COLO829 (cell line): ENCODE data around the gene PPP4R4.

Source experiments
- DNase-seq: peaks from one replicate; pipeline ENCODE4 v3.0.0; 2012; ENCODE audit warnings: low spot score

Gene PPP4R4, protein sequence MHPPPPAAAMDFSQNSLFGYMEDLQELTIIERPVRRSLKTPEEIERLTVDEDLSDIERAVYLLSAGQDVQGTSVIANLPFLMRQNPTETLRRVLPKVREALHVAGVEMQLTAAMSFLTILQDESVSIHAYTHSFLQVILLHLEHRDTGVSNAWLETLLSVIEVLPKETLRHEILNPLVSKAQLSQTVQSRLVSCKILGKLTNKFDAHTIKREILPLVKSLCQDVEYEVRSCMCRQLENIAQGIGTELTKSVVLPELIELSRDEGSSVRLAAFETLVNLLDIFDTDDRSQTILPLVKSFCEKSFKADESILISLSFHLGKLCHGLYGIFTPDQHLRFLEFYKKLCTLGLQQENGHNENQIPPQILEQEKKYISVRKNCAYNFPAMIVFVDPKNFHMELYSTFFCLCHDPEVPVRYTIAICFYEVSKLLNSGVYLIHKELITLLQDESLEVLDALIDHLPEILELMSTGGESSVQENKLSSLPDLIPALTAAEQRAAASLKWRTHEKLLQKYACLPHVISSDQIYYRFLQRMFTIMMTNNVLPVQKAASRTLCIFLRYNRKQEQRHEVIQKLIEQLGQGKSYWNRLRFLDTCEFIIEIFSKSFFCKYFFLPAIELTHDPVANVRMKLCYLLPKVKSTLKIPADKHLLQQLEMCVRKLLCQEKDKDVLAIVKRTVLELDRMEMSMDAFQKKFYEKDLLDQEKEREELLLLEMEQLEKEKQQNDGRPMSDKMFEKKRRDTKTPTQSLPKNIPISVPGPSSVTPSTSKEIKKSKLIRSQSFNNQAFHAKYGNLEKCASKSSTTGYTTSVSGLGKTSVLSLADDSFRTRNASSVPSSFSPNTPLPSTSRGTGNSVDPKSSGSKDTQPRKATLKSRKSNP

DNA sequence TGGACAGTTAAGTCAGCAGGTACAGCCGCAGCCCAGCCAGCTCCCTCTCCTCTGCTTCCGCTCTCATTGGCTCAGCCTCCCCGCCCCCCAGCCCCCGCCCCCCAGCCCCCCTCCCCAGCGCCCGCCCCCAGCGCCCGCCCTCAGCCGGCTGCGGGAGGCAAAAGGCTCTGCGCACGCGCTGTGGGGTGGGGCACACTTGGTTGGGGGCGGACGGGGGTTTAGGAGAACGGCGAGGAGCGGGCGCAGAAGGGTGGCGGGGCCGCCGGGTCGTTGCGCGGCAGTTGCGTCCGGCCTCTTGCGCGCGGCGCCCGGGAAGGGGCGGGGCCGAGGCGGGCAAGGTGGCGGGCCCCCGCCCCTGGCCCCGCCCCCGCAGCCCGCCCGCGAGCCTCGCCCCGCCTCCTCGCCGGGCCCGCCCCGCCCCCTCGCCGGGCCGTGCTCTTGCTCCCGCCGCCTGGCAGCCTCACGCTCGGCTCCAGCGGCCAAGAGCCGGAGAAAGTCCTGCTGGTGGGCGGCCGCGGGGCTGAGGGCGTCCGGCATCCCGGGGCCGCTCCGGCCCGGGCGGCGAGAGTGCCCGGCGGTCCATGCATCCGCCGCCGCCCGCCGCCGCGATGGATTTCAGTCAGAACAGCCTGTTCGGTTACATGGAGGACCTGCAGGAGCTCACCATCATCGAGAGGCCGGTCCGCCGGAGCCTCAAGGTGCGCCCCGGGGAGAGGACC lies at the start of gene PPP4R4:
Gene PPP4R4, plus strand, starts transcription at position 438 of the 719 bp plus-strand sequence. Its CDS starts 144 bp downstream, at position 582.
- peak; percentile 51 for DNase-seq

DNA sequence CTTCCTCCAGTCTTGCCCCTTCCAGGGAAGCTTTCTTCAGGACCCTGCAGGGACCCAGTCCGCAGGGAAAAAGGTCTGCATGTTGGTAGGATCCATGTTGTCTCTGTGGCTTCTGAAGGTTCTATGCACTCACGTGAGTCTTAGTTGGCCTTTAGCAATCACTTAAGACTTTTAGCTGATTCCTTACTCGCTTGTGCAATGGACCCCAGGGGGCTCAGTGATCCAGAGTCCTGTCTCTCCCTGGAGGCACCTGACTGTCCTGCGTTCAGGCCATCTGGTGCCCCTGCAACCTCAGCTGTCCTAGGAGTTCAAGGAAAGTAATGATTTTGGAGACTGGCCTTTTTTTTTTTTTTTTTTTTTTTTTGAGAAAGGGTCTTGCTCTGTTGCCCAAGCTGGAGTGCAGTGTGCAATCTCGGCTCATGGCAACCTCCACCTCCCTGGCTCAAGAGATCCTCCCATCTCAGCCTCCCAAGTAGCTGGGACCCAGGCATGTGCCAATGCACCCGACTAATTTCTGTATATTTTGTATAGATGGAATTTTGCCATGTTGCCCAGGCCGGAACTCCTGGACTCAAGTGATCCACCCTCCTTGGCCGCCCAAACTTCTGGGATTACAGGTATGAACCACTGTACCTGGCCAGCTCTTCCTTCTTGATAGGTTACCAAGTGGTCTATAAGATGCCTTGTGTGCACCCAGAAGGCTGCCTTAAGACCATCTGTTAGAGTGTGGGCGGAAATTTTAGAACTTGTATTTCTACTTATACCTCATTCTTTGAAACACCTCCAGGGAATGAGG lies 49.3 kb upstream of the PPP4R4 start:
- DNase-seq: no peak

DNA sequence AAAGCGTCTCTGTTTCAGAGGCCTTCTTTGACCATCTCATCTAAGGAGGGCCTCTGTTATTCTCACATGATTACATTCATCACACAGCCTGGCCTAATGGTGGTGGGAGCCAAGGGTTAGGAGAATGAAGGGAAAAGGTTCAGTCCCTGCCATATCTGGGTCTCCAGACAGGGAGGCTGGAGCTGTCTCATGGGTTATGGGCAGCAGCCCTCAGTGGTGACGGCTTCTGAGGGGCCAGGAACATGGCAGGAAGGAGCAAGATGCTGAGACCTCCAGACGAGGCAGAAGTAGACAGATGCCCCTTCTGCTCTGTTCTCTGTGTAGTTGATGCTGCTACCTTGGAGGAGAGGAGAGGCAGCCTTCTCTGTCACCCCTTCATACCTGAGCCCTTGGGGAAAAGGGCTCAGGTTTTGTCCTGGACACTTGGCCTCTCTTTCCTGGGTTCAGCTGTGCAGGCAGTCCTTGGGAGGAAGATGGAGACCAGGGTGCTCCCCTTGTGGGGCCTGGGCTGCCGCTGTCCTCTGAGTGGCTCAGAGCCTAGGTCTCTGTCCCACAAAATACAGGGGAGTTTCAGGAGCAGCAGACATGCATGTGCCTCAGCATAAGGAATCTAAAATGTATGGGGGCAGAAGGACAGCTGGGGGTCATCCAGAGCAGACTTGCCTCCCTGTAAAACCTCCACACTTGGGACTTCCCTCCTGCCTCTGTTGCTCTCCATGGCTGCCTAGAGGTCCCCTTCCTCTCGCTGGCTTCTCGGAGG lies 48.3 kb upstream of the PPP4R4 start:
- DNase-seq: no peak

DNA sequence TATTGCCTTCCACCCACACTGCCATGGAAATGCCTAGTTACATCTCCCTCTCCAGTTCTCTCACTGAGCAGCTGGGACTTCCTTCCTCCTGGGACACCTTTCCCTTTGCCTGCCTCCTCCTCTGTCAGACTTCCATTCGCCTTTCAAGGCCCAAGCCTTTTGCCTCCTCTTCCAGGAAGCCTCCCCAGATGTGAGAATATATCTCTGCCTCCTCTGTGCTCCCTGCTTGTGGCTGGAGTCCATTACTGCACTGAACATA lies 47.8 kb upstream of the PPP4R4 start:
- DNase-seq: no peak

DNA sequence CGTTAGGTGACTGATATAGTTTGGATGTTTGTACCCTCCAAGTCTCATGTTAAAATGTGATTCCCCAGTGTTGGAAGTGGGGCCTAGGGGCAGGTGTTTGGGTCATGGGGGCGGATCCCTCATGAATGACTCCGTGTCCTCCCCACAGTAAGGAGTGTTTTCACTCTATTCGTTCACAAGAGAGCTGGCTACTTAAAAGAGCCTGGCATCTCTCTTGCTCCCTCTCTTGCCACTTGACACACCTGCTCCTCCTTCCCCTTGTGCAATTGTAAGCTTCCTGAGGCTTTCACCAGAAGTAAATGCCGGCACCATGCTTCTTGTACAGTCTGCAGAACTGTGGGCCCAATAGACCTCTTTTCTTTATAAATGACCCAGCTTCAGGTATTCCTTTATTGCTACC lies 47.3 kb upstream of the PPP4R4 start:
- no peak for DNase-seq

DNA sequence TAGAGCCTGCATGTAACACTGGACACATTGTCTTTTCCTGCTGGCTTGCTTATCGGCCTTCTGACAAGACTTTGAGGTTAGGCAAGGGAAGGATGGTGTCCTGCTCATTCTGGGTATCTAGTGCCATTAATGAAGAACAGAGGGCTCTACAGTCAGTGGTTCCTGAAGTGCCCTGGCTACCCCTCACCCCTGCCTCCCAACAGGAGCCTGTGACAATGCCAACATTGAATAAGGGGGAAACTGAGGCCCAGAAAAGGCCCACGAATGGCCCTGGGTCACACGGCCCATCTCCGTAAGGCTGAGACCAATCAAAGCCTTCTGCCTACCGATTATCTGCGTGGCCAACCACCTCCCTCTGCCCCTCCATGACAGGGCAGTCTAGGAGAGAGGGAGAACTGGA lies 46.8 kb upstream of the PPP4R4 start:
- no peak for DNase-seq

DNA sequence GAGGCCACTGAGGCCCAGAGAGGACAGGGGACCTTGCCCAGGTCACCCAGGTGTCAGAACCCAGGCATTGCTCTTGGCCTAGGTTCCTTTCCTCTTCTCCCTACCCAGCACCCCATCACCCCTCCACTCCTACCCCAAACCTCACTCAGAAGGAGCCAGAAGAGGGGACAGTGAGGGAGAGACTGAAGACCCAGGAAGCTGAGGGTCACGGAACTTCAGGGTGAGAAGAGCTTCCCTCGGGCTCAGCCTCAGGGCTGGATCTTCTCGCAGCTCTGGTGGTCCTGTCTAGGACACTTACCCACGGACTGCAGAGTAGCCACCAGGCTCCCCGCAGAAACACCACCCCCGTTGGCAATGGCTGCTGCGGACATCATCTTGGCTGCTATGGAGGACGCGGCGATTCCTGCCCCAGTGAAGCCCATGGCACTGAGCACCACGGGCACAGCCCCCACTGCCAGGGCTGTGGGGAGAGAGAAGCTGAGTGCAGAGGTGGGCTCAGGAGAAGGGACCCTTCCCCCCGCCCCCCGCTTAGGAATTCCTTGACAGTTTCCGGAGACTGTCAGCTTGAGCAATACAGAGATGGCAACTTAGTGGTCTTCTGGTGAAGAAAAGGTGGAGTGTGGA lies 45.8 kb upstream of the PPP4R4 start:
- no peak for DNase-seq

DNA sequence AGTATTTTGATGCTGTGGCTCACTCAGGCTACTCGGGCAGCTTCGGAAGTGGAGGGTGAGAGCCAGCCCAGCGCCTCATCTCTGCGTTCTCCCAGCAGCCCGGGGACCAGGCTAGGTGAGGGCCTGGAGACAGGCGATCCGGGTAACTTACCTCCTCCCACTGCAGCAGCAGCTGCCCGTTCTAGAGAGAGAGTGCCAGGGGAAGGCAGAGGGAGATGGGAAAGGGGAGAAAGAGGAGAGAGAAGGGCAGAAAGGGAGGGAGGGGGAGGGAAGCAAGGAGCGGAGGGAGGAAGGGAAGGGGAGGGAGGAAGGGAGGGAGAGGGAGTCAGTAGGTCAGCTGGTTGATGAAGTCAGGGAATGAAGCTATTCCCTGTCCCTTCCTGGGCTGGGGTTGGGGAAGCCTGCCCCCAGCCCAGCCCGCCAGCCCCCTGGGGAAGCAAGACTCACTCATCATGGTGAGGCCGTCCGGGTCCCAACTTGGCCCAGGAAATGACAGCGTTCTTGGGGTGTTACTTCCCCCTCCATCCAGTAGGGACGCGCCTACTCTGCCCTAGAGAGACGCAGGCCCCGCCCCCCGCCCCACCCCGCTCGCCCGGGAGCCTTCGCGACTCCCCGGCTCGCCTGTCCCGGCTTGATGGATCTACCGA lies 44.9 kb upstream of the PPP4R4 start, which contains the start of gene IFI27L2:
Gene IFI27L2, minus strand, starts transcription at position 494 of the 647 bp plus-strand sequence. Its CDS starts 40 bp downstream, at position 454.
- DNase-seq: peak; percentile 38

DNA sequence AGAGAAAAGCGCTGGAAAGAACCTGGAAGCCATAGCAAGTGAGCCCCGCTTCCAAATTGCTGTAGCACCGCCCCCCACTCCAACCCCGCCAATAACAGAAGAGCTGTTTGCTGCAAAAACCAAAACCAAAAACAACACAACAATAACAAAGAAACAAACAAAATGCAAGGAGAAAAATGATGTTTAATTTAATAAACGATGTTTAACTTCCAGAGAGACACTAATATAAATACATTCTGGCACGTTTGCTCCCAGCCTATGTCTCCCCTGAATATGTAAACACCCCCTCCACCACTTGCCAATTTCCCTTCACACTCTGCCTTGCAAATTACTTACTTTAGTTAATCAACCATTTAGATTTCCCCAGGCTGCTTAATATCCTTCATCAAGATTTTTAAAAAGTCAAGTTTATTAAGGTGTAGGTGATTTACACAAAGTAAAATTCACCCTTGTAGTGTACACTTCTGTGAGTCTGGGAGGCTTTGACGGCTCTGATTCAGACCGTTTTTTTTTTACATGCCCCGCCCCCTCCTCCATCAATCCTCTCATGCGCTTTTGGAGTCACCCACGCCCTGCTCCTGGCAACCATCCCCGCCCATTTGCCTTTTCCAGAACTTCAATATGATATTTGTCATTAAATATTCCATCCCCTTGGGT lies 44.2 kb upstream of the PPP4R4 start:
- peak; percentile 54 for DNase-seq

DNA sequence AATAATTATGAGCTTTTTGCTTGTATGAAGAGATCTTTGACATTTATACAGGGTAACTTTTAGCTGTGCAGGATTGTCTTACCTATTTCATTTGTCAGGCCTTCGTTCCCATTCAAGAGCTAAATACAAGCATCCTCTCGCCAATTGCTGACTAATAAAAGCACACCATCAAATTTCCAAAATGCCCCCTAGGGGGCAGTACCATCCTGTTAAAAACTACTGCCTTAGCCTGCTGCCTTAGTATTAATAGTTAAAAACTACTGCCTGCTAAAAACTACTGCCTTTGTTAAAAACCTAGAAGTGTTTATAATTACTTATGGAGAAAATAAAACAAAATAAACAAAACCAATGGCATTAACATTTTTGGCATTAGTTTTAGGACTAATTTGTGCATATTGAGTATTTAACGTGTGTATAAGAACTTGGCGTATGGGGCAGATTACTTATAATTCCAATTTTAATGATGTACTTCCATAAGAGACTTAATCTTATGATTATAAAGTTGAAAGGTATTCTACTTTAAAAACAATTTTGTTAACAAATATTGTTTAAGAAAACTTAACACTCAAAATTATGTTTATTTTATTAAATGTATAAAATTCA lies 41.7 kb upstream of the PPP4R4 start:
- DNase-seq: peak; percentile 51

DNA sequence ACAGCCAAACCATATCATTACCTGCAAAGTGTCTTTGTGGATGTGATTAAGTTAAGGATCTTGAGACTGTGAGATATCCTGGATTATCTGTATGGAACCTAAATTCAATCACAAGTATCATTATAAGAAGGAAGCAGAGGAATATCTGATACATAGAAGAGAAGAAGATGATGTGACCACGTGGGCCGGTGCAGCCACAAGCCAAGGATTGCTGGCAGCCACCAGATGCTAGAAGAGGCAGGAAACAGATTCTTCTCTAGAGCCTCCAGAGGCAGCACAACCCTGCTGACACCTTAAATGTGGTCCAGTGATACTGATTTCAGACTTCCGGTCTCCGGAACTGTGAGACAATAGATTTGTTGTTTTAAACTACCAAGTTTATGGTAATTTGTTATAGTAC lies 38.6 kb upstream of the PPP4R4 start:
- DNase-seq: no peak

DNA sequence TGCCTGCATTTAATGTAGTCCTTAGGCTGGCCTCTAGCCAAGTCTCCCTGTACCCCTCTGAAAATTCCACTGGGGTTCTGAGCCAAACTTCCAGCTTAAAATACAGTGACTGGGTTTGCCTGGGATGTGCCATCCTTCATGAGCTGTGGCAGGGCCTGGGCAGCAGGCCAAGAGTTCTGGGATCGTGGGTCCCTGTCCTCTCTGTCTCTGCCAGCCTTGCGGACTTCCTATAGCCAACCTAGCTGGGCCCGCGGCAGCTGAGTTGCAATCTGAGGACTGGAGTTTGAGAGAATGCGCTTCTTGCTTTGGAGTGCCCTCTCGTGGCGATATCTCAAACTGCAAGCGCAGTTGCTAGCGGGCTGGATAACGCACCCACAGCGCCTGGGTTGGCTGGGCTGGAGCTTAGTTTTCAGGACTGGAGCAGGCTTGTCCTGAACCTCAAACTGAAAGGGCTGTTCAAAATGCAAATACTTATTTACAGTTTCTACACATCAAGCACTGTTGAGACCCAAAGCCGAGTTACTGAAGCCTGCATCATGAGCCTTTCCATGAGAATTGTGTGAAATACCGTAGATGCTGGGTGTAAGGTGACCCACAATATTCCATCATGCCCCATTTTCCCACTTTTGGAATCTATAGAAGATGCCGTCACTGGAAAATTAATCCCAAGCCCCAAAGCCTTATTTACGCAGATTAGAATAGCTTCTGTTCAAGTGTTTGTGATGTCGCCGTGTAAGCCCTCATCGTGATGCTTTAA lies 37.4 kb upstream of the PPP4R4 start:
- peak; percentile 69 for DNase-seq

DNA sequence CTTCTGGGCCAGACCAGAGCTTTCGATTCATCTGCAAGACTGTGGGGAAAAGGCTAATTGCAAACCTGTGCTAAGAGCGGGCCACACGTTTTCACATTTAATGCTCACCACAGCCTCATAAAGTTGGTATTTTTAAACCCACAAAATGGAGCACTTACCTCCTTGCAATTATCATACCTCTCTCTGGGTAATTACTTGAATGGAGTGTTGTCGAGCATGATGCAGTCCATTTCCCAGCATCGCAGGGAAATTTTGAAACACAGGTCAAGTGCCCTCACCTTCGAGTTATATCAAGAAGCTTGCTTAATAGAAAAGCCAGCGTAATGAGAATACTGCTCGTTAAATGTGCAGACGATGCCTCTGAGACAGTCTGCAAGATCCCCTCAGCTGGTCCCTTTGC lies 35.9 kb upstream of the PPP4R4 start:
- no peak for DNase-seq

DNA sequence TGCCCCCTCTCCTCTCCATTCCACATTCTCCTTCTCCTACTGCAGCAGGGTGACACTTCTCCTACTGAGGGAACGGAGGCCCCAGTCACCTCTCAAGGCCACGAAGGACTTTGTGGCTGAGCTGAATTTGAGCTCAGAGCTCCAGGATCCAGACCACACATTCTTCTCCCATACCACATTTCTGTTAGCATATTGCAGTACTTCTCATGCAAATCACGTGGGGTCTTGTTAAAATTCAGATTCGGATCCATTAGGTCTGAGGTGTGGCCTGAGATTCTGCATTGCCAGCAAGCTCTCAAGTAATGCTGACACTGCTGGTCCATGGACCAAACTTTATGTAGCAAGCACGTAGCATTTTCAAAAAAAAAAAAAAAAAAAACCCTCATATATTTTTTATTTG lies 35.1 kb upstream of the PPP4R4 start:
- no peak for DNase-seq

DNA sequence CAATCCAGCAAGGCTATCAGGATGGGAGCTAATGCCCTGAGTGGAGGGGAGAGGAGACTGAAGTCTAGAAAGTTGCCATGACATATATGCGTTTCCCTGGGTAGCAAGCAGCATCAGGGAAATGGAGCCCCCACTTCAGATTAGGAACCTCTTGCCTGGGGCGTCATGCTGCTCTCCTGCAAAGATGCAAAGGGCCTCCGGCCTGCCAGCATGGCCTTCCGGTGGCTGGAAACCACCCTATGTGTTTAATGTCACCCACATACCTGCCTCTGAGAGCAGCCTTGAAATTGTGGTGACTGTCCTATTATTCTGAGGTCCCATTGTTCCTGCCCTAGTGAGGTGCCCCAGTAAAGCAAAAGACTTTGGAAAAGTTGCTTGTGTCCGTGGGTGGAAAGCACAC lies 34.7 kb upstream of the PPP4R4 start:
- DNase-seq: no peak

DNA sequence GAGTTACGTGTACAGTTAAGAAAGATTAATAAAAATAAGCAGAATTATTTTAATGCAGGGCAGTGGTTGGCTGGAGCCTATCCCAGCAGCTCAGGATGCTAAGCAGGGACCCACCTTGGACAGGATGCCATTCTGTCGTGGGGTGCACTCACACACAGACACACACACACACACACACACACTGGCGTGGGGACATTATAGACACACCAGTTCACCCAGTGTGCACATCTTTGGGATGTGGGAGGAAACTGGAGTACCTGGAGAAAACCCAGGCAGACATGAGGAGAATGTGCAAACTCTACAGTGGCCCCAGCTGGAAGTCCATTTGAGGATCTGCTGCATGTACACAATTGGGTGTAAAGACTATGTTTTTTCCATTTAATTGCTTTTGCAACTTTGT lies 31.9 kb upstream of the PPP4R4 start:
- DNase-seq: no peak

DNA sequence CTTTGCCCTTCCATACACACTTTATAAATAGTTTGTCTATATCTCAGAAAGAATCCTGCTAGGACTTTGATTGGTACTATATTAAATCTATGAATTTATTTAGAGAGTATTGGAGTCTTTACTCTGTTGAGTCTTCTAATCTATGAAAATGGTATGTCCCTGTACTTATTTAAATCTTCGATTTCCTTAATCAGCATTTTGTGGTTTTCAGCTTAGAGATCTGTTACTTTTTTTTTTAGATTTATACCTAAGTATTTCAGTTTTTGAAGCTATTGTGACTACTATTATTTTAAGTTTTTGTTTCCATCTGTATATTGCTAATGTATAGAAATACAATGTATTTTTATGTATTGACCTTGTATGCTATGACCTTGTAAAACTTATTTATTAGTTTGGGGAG lies 31.3 kb upstream of the PPP4R4 start:
- DNase-seq: no peak

DNA sequence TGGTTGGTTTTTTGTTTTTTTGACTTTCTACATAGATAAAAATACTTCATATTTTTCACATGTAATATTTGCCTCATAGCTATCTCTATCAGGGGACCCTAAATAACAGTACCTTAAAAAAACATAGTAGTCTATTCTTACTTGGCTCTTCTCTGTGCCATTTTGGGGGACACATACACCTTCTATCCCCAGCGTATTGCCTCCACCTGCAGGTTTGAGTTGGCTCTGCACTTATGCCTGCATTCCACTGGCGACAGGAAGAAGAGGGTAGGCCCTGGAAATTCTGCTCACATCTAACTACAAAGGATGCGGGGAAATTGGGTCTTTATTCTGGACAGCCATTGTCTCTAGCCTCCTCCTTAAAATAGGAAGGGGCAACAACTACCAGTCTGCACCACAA lies 30.9 kb upstream of the PPP4R4 start:
- DNase-seq: no peak
